ENCODE data around the gene PLK1.

Gene PLK1

DNA sequence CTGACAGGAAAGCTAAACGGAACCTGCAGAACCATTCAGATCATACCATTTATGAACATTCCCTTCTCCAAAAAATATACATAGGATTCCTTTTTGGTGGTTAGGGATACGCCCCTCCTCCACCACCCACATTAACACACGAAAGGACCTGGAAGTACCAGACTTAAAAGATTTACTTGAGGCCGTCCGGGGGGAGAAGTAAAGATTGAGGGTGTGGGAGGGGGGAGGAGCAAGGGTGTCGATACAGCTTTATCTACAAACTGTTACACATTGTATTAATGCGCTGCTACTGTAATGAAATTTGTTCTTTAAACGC, 38.1 kb upstream of the PLK1 start:
- TF ChIP-seq SIN3A (IDR thresholded peaks at IDR 0.05; ENCODE audit: borderline replicate concordance, insufficient read depth, low read length): no peak
- no peak for TF ChIP-seq FOXP2 (optimal IDR thresholded peaks at IDR 0.05; ENCODE audit: borderline replicate concordance, extremely low read depth, extremely low read length, insufficient read depth)
- TF ChIP-seq POLR2AphosphoS5 (IDR thresholded peaks at IDR 0.05; ENCODE audit: low read depth, low read length): no peak
- no peak for TF ChIP-seq TAF1 (IDR thresholded peaks at IDR 0.05; ENCODE audit: borderline replicate concordance, insufficient read depth, low read length)
- TF ChIP-seq, protein P1, sequence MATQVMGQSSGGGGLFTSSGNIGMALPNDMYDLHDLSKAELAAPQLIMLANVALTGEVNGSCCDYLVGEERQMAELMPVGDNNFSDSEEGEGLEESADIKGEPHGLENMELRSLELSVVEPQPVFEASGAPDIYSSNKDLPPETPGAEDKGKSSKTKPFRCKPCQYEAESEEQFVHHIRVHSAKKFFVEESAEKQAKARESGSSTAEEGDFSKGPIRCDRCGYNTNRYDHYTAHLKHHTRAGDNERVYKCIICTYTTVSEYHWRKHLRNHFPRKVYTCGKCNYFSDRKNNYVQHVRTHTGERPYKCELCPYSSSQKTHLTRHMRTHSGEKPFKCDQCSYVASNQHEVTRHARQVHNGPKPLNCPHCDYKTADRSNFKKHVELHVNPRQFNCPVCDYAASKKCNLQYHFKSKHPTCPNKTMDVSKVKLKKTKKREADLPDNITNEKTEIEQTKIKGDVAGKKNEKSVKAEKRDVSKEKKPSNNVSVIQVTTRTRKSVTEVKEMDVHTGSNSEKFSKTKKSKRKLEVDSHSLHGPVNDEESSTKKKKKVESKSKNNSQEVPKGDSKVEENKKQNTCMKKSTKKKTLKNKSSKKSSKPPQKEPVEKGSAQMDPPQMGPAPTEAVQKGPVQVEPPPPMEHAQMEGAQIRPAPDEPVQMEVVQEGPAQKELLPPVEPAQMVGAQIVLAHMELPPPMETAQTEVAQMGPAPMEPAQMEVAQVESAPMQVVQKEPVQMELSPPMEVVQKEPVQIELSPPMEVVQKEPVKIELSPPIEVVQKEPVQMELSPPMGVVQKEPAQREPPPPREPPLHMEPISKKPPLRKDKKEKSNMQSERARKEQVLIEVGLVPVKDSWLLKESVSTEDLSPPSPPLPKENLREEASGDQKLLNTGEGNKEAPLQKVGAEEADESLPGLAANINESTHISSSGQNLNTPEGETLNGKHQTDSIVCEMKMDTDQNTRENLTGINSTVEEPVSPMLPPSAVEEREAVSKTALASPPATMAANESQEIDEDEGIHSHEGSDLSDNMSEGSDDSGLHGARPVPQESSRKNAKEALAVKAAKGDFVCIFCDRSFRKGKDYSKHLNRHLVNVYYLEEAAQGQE (IDR thresholded peaks at IDR 0.05; ENCODE audit: insufficient read depth in 1 of 2, low read depth in 2 of 2, low read length in 2 of 2): no peak

DNA sequence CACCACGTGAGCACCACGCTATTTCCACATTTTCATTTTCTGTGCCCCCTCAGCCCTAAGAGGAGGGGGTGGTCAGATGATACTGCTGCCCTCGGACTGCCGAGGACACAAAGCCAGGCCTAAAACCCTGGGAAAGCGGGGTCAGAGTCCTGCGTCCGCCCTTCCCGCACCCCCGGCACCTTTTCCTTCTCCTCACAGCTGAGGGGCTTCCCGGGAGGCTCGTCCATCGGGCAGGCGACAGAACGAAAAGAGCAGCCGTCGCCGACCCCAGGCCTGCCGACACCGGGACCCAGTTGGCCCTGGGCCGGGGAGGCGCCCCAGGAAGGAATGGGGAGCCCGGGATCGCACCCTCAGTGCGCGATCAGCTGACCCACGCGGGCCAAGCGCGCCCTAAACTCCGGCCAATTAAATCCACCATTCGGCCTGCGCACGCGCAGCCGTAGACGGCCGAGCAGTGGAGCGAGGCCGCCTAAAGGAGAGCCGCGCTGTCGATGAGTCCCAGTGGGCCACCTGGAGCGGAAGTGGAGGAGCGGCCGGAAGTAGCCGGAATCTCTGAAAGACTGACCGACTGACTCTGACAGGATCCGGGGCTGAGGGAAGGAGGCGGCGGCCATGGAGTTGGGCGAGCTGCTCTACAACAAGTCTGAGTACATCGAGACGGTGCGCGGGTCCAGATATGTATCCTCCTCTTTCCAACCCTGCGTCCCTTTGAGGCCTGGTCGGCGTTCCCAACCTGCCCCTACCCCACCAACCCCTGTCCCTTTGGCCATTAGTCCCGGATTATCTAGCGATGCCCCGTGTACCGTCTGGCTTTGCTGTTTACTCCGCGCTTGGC, 37.5 kb upstream of the PLK1 start, which contains the start of the genes DCTN5 and PALB2:
Gene DCTN5 (plus strand): TSS at position 536 of the 835 bp plus-strand sequence. CDS start 77 bp downstream, at position 613.
Gene PALB2 (minus strand): TSS at position 380 of the 835 bp plus-strand sequence. CDS start 153 bp downstream, at position 227.
- TF ChIP-seq, protein P1 (IDR thresholded peaks at IDR 0.05; ENCODE audit: insufficient read depth in 1 of 2, low read depth in 2 of 2, low read length in 2 of 2): 0 out of 4 replicates have a peak, but pooled peaks of 1 of the 2 experiments have one; percentile 42
- TF ChIP-seq FOXP2 (optimal IDR thresholded peaks at IDR 0.05; ENCODE audit: borderline replicate concordance, extremely low read depth, extremely low read length, insufficient read depth) (peak; percentile 76), SIN3A (IDR thresholded peaks at IDR 0.05; ENCODE audit: borderline replicate concordance, insufficient read depth, low read length) (peak; percentile 49; the same call in 1 of the 2 replicates), TAF1 (IDR thresholded peaks at IDR 0.05; ENCODE audit: borderline replicate concordance, insufficient read depth, low read length) (peak; percentile 79; the same call in 1 of the 2 replicates), POLR2AphosphoS5 (IDR thresholded peaks at IDR 0.05; ENCODE audit: low read depth, low read length) (peak; percentile 70; the same call in 1 of the 2 replicates)

DNA sequence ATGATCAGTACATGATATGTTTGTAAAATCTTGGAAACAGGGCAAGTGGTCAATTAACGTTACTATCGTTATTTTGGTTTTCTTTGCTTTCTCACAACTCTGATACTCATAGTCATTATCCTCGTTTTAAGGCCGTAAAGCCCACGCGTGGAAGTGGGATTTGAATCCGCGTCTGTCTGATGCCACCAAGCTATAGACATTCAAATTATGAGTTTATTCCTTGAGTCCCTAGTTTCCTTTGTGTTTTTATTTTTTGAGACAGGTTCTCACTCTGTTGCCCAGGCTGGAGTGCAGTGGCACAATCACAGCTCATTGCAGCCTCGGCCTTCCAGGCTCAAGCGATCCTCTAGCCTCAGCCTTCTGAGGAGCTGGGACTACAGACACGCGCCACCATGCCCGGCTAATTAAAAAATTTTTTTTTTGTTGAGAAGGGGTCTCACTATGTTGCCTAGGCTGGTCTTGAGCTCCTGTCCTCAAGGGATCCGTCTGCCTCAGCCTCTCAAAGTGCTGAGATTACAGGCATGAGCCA, 36.4 kb upstream of the PLK1 start:
- TF ChIP-seq SIN3A (IDR thresholded peaks at IDR 0.05; ENCODE audit: borderline replicate concordance, insufficient read depth, low read length) (no peak), TAF1 (IDR thresholded peaks at IDR 0.05; ENCODE audit: borderline replicate concordance, insufficient read depth, low read length) (no peak), POLR2AphosphoS5 (IDR thresholded peaks at IDR 0.05; ENCODE audit: low read depth, low read length) (no peak), FOXP2 (optimal IDR thresholded peaks at IDR 0.05; ENCODE audit: borderline replicate concordance, extremely low read depth, extremely low read length, insufficient read depth) (no peak)
- TF ChIP-seq, protein P1 (IDR thresholded peaks at IDR 0.05; ENCODE audit: insufficient read depth in 1 of 2, low read depth in 2 of 2, low read length in 2 of 2): no peak

DNA sequence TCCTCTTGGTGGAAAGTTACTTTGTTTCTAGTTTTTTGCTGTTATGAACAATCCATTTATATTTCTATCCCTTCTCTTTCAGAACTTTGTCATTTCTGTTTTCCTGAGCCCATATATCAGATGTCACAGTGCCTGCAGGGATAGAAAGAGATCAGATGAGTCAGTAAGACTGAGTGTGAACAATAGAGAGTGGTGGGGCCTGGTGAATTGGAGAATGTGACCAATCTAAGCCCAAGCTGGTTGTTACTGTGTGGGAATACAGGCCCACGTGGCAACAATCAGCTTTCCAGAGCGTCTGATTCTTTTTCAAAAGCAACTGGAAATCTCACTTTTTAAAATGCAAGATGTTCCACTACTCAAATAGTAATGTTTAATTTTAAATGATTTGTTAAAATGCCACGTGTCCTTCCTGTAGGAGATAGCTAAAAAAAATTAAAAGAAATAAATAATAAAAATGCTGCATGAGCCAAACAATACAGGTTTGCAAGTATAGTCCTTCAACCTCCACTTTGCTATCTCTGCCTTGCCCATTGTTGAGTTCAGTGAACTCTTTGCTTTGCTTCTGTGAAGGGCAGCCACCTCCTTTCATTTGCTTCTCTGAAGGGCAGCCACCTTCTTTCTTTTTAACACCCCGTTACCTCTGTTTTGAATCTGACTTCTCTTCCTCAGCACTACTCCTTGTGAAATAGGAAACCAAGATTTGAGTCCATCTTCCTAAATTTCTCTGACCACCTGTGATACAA, 27.8 kb upstream of the PLK1 start:
- no peak for TF ChIP-seq TAF1 (IDR thresholded peaks at IDR 0.05; ENCODE audit: borderline replicate concordance, insufficient read depth, low read length)
- TF ChIP-seq, protein P1 (IDR thresholded peaks at IDR 0.05; ENCODE audit: insufficient read depth in 1 of 2, low read depth in 2 of 2, low read length in 2 of 2): no peak
- no peak for TF ChIP-seq POLR2AphosphoS5 (IDR thresholded peaks at IDR 0.05; ENCODE audit: low read depth, low read length)
- TF ChIP-seq FOXP2 (optimal IDR thresholded peaks at IDR 0.05; ENCODE audit: borderline replicate concordance, extremely low read depth, extremely low read length, insufficient read depth): no peak
- no peak for TF ChIP-seq SIN3A (IDR thresholded peaks at IDR 0.05; ENCODE audit: borderline replicate concordance, insufficient read depth, low read length)

Data from PFSK-1 (cell line).